Mucosa of descending colon (tissue), 3 donors: Measurements from ENCODE around the gene CTSA. TPM values are rescaled to one million over a fixed set of nuclear protein-coding genes. Genes with fewer than 3 reads are reported as not detected.

ENCODE experiments used
- ATAC-seq: fragments of 200-7000 bp; cut with Tn5 transposase; one replicate; pipeline ENCODE4 v1.9.1; 2020; ENCODE audit warnings: mild to moderate bottlenecking, moderate library complexity
- DNase-seq, 3 donors: peaks; one replicate each; pipeline ENCODE4 v3.0.0-alpha.2; 2020
- H3K36me3 ChIP-seq: fragments of 200-600 bp; one replicate; pipeline ENCODE4 v1.8.0; 2021; ENCODE audit warnings: low read depth, mild to moderate bottlenecking
- H3K4me1 ChIP-seq: fragments of 200-600 bp; one replicate; pipeline ENCODE4 v1.8.0; 2021; ENCODE audit warnings: low read depth, mild to moderate bottlenecking
- H3K4me3 ChIP-seq: fragments of 200-600 bp; one replicate; pipeline ENCODE4 v1.8.0; 2021; ENCODE audit warnings: mild to moderate bottlenecking
- H3K9me3 ChIP-seq: fragments of 200-600 bp; one replicate; pipeline ENCODE4 v1.8.0; 2021; ENCODE audit warnings: mild to moderate bottlenecking
- CTCF ChIP-seq: fragments of 200-600 bp; IDR thresholded peaks from one replicate; pipeline ENCODE4 v1.8.0; 2022; ENCODE audit warnings: antibody characterized with exemption, mild to moderate bottlenecking
- intact Hi-C, 2 donors: fragments of 100-400 bp; cut with DNase I in 1 of 2; cut with micrococcal nuclease in 1 of 2; formaldehyde crosslinking; loops; one replicate each; pipeline versions ENCODE4 v1.11.0 to v1.11.1; 2022; cut with DNase I, micrococcal nuclease
- total RNA-seq, 3 donors: library from RNA; stranded (reverse); fragmentation: NEBNext Ultra II Directional in 2 of 3; extraction: Animal tissue kit (Norgen Biotek cat#: 25700) in 2 of 3; gene quantifications; one replicate each; pipeline versions ENCODE4 v1.2.1 to v1.2.4, GENCODE V29; 2021 to 2023
- donor health status: DM: no; HTN: no; CAD: no; lungs with moderate emphysema.
- donor health status: DM: no; HTN: no; CAD: no.
- donor health status: DM: no; HTN: yes; CAD: no.

The CTSA gene
- total RNA-seq, 3 donors from 2014 or later: 292 to 542 (median 436) TPM

GRCh38 chr20:45878076-45878761 lies 12.9 kb upstream of the CTSA start:
- ATAC-seq: no peak
- H3K4me3 ChIP-seq: no peak overlapping the region
- no peaks in the 10 kb centered on the region for H3K9me3 ChIP-seq
- DNase-seq: no peak
- no peak for TF ChIP-seq CTCF
- H3K36me3 ChIP-seq: no peaks in the 10 kb centered on the region
- intact Hi-C loops: no loop called here
- peaks cover 6% of the 10 kb centered on the region for H3K4me1 ChIP-seq

GRCh38 chr20:45880988-45881788 lies 9.9 kb upstream of the CTSA start, which contains the start of gene ZSWIM1:
Gene ZSWIM1, plus strand, starts transcription at chr20:45881227. Its CDS starts 1,366 bp downstream, at chr20:45882593.
- DNase-seq: peak; percentile 99 to 100 (median 100)
- TF ChIP-seq CTCF: no peak
- peak within 1 kb of the TSS; percentile 23 for H3K4me3 ChIP-seq
- peak; percentile 99 for ATAC-seq
- H3K36me3 ChIP-seq: no peaks in the 10 kb centered on the region
- peaks cover 6% of the 10 kb centered on the region for H3K4me1 ChIP-seq
- H3K9me3 ChIP-seq: no peaks in the 10 kb centered on the region
- intact Hi-C loops: no loop called here

- Histone ChIP-seq H3K4me3 (no peak overlapping the region), H3K4me1 (peaks cover 6% of the 10 kb centered on the region), H3K9me3 (no peaks in the 10 kb centered on the region), H3K36me3 (no peaks in the 10 kb centered on the region)
- intact Hi-C loops: no loop called here
- no peak for TF ChIP-seq CTCF
- DNase-seq: no peak
- ATAC-seq: no peak
These were observed 8.6 kb upstream of the CTSA start for GRCh38 chr20:45882469-45883099.

- ATAC-seq (no peak), DNase-seq (no peak)
- intact Hi-C loops: no loop called here
- no peak for TF ChIP-seq CTCF
- Histone ChIP-seq H3K36me3 (no peaks in the 10 kb centered on the region), H3K9me3 (no peaks in the 10 kb centered on the region), H3K4me1 (peaks cover 6% of the 10 kb centered on the region), H3K4me3 (no peak overlapping the region)
These were observed 8.1 kb upstream of the CTSA start for GRCh38 chr20:45883100-45883469.

GRCh38 chr20:45886590-45887345 lies 4.4 kb upstream of the CTSA start:
- TF ChIP-seq CTCF: no peak
- DNase-seq (no peak), ATAC-seq (no peak)
- peaks cover 2% of the 10 kb centered on the region for H3K4me1 ChIP-seq
- H3K36me3 ChIP-seq: no peaks in the 10 kb centered on the region
- intact Hi-C loops: no loop called here
- H3K4me3 ChIP-seq: no peak overlapping the region
- no peaks in the 10 kb centered on the region for H3K9me3 ChIP-seq
